Esophagus squamous epithelium (tissue), 4 donors: ENCODE measurements around the gene IL3RA.

Experiments used
- POLR2A ChIP-seq, 4 donors: fragments of 450-650 bp; IDR thresholded peaks; one replicate each; pipeline ENCODE4 v1.6.1; 2017; ENCODE audit warnings: antibody characterized with exemption in 4 of 4, mild to moderate bottlenecking in 4 of 4, moderate library complexity in 3 of 4
- TF ChIP-seq, protein P1 (sequence below), 6 experiments: fragments of 450-650 bp in 4 of 6; fragments of 200-600 bp in 2 of 6; sonication (generic) in 2 of 6; IDR thresholded peaks; one replicate each; pipeline ENCODE4 v1.5.1; 2016 to 2019; ENCODE audit warnings: antibody characterized with exemption in 6 of 6, mild to moderate bottlenecking in 4 of 6, moderate library complexity in 4 of 6

DNA sequence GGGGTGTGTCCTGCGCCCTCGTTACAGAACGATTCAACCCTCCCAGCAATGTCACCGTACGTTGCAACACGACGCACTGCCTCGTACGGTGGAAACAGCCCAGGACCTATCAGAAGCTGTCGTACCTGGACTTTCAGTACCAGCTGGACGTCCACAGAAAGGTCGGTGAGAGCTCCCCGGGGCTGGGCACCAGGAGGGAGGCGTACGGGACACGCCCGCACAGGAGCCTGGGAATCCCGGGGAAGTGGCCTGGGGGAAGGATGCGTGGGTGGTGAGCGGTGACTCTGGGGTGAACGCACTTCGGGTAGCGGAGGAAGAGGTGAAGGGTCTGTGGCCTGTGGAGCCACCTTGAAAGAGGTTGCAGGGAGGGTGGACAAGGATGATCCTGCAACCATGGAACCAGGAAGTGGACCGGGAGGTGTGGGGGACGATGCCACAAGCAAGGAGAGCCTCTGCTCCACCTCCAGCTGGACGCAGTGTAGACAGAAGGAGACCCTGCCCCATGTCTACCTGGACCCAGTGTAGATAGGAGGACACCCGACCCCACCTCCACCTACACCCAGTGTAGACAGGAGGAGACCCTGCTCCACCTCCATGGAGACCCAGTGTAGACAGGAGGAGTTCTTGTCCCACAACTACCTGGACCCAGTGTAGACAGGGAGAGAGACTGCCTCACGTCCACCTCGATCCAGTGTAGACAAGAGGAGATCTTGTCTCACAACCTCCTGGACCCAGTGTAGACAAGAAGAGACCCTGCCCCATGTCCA is 42.1 kb upstream of the IL3RA start:
- TF ChIP-seq, protein P1, sequence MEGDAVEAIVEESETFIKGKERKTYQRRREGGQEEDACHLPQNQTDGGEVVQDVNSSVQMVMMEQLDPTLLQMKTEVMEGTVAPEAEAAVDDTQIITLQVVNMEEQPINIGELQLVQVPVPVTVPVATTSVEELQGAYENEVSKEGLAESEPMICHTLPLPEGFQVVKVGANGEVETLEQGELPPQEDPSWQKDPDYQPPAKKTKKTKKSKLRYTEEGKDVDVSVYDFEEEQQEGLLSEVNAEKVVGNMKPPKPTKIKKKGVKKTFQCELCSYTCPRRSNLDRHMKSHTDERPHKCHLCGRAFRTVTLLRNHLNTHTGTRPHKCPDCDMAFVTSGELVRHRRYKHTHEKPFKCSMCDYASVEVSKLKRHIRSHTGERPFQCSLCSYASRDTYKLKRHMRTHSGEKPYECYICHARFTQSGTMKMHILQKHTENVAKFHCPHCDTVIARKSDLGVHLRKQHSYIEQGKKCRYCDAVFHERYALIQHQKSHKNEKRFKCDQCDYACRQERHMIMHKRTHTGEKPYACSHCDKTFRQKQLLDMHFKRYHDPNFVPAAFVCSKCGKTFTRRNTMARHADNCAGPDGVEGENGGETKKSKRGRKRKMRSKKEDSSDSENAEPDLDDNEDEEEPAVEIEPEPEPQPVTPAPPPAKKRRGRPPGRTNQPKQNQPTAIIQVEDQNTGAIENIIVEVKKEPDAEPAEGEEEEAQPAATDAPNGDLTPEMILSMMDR (IDR thresholded peaks at IDR 0.05) = no peak
- TF ChIP-seq POLR2A (IDR thresholded peaks at IDR 0.05) = no peak
